Measurements from ENCODE around the gene SERGEF.

Gene SERGEF

GRCh38 chr11:17950644-17951043, 62.2 kb downstream of the SERGEF start:
- no peak for ATAC-seq

DNA sequence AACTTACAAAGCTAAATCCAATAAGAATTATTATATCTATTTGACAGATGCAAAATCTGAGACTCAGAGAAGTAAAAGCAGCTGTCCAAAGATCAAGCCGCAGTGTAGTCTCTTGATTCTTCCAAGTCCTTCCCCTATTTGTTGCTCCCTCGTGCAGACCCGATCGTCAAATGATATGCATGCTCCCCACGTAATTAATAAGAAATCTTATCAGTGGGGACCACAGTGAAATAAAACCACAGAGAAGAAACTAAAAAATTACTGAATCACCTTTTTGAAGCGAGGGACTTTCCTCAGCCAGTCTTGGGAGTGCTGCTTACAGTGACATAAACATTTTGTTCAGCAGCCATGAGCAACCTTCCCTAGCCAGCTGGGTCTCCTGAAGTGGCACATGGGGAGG, 64.6 kb downstream of the SERGEF start:
- ATAC-seq, result no peak

DNA sequence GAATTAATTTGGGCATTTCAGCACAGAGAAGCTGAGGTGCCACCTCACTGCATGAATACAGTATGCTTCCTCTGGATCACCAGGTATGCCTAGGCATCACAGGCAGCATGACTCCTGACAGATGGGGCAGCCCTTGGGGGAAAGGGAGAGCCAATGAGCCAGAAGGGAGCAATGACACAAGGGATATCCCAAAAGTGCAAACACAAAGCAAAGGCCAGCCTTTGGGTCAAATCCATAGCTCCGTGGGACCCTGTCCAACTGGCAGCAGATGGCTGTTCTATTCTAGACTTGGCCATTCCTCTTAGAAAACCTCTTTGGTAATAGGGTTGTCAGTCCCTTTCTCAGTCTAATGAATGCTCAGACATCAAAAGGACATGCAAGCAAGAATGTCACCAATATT, 73.3 kb downstream of the SERGEF start:
- ATAC-seq, result no peak

DNA sequence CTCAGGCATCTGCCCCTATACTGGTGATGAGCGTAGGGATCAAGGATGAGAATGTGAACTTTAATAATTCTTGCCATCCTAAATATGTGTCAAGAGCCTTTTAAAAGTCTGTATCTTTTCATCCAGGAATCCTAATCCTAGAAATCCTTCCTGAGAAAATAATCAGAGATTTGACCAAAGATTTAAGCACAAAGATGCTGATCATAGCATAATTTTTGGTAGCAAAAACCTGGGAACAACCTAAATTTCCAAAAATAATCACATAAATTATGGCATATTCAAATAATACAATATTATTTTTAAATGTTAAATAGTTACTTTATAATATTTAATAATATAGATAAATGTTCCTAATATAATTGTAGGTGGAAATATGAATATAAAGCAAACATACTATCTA, 76.1 kb downstream of the SERGEF start:
- no peak for ATAC-seq

DNA sequence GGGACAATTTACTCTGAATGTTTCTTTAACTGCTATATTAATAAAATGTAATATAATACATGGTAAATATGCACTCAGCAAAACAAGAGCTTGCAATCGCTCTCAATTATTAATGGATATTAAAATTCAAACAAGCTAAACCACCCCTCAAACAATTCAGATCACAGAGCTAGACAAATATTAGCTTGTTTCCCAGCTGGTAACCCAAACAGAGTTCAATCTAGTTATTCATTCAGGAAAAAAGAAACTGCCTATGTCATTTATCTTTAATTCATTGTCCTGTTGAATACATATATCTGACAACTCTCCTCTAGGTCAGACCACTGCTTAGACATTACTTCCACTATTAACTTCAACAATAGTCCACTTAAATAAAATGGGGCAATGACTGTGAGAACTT, 78.7 kb downstream of the SERGEF start:
- no peak for ATAC-seq

- no peak for ATAC-seq
Measured at GRCh38 chr11:17933708-17934107, 79.1 kb downstream of the SERGEF start.

- ATAC-seq, result no peak
Measured at GRCh38 chr11:17932472-17932871, 80.4 kb downstream of the SERGEF start.

DNA sequence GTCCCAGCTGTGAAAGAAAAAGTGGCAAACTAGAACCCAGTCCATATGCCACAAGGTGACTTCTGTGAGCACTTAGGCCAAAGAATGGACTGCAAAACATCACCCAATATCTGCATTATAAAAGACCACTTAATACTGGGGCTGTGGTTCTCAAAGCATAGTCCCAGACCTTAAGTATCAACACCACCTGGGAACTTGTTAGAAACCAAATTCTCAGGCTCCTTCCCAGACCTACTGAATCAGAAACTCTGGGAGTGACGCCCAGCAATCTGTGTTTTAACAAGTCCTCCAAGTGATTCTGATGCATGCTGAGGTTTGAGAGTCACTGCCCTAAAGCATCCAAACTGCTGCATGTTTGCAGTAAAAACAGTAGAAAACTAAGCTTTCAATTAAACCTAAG, 81.3 kb downstream of the SERGEF start:
- no peak for ATAC-seq

DNA sequence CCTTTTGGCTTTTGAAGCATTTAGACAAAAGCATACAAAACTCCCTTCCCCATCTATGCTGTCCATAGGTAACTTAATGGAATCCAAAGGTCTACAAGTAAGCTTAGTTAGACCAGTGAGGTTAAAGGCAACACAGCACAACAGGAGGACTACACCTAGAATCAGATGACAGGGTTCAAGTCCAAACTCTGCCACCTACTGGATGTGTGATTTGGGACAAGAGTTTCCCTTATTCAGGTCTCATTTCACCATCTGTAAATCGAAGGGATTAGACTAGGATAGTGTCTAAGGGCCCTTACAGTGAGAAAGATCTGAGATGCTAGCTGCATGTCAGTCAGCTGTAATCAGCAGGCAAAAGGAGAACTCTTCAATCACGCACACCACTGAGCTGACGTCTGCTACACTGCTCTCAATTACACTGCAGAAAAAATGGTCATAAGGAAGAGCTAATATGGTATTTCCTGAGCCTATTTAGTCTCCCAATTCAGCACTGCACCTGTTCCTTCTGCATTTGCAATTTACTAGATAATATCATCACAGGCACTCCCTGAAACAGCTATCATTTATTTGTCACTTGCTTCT, 82.2 kb downstream of the SERGEF start:
- ATAC-seq, result no peak

DNA sequence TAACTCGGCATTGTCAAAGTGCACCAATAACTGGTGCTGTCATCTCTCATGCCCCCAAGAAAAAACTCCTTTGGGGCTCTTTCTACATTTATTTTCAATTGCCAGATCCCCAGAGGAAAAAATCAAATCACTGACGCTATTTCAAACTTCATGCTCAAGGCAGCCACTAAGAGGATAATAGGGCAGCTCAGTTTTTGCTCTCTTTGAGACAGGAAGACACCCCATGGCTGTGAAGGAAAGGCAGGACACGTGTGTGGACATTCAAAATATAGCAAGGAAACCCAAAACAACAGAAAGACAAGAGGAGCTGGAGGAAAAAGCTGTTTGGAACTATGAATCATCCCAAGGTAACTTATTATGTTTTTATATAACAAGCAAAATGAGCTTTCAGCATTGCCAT, 83.7 kb downstream of the SERGEF start:
- ATAC-seq, result no peak

DNA sequence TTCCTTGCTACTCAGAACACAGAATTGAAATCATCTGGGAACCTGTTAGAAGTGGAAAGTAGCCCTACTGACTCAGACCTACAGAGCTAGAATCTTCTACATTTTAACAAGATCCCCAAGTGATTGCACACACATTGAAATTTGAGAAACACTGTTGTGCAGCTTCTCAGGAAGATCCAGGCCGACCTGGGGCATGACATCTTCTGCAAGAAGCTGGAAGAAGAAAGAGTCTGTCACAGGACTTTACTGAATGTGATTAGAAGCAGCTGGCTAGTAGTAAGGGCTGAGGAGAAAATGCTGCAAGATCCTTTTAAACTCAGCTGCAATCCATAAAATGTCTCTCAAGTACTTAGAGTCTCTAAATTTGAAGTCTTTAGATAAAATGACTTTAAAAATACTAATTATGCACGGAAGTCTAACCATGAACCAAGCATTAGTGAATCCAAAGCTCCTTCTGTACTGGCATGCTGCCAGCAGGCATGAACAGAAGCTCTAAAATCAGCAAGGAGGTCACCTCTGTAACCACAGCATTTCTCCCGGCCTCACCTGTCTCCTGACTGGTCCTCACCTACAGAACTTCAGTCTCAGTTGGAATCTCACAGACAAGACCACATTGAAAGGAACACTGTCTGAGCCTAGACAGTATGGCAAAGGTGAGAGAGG, 85.0 kb downstream of the SERGEF start:
- no peak for ATAC-seq

DNA sequence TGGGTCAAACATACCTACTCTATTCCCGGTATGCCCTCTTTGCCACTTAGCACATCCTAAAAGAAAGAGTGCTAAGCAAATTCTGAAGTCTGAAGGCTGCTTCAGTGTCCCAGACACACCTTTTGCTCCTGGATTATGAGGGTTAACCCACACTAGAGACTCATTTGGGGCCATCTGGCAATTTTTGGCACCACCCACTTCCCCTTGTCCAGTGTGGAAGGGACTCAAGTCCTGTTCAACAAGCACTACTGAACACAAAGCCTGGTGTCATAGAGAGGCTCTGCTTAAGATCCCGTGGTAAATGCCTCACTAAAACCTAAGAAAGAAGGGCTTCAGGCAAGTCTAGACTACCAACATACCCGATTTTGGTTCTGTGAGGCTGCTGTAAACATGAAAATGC, 85.8 kb downstream of the SERGEF start:
- ATAC-seq, result no peak

DNA sequence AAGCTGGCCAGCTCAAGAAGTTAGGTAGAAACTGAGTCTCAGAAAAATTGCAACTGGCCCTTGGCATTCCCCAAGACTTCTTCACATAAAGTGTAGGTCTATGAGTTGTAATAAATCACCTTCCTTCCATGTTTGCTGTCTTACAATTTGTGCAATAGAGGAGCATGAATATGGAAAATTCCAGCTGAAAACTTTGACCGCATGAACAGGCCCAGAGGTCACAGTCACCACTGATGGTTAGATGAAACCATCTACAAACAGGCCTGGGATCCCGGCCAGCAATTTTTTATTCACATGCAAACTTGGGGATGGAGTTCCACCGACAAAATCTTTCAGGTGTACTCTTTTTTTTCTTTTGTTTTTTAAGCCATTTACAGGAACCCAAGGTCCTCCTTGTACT, 88.1 kb downstream of the SERGEF start:
- ATAC-seq, result no peak

- no peak for ATAC-seq
Measured at GRCh38 chr11:17923217-17923616, 89.6 kb downstream of the SERGEF start.

GRCh38 chr11:17922416-17922788, 90.4 kb downstream of the SERGEF start:
- no peak for ATAC-seq

DNA sequence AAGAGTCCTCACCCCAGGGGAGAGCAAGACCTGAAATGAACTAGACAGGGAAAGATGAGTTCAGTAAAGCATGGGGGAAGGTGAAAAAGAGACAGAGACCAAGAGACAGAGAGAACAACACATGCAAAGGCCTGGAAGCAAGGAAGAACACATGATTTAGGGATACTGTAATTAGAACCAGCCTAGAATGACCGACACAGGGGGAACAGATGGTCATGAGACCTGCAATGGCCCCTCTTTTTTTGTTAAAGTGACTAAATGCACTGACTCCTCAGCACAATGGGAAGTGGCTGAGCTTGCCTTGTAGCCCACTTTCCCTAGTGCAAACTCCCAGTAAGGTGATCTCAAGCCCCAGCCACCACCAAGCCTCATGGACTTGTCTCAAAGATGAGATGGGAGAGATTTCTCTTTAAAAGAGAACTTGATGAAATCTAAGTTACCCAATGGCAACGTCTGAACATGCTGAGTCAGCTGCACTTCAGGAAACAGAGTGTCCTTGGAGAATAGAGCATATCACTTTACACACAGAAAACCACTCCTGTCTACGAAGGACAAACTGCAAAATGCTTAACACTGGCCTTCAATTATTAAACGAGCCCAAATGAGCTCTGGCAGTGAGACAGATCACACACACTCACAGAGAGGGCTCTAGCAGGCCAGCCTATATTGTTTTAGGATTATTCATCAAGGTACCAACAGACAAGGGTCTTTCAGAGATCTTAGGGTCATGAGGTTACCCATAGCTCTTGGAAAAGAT, 91.0 kb downstream of the SERGEF start:
- ATAC-seq, result no peak

- no peak for ATAC-seq
Measured at GRCh38 chr11:17918049-17918605, 94.7 kb downstream of the SERGEF start.

DNA sequence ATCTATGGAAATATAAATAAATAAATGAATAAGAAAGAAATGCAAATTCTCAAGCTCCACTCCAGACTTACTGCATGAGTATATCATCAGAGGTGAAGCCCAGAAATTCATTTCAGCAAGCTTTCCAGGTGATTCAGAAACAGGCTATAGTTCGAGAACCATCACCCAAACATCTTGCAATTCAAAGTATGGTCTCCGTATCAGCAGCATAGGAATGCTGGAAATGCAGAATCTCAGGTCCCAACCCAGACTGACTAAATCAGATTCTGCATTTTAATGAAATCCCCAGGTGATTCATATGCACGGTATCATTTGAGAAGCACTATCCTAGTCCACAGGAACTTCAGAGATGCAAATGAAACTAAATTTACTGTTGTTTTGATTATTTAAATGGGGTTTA, 95.3 kb downstream of the SERGEF start:
- ATAC-seq, result no peak

- no peak for ATAC-seq
Measured at GRCh38 chr11:17915500-17916143, 97.2 kb downstream of the SERGEF start.

DNA sequence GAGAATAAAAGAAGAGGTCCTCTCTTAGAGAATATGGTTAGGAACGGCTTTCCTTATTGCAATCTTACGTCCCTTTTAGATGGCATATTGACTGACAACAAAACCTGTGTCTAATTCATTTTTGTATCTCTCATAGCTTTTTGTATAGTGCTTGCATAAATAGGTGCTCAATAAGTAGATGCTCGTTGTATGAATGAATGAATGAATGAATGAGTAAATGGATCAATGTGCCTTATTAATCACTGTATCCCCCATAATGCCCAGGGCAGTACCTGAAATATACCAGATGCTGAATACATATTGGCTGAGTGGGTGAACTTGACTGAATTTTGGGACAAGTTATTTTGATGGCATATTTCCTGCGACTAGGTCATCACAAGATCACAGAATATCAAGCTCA, 97.9 kb downstream of the SERGEF start:
- ATAC-seq, result no peak

- no peak for ATAC-seq
Measured at GRCh38 chr11:17907046-17907445, 105.8 kb downstream of the SERGEF start.

- no peak for ATAC-seq
Measured at GRCh38 chr11:17906436-17906835, 106.4 kb downstream of the SERGEF start.

DNA sequence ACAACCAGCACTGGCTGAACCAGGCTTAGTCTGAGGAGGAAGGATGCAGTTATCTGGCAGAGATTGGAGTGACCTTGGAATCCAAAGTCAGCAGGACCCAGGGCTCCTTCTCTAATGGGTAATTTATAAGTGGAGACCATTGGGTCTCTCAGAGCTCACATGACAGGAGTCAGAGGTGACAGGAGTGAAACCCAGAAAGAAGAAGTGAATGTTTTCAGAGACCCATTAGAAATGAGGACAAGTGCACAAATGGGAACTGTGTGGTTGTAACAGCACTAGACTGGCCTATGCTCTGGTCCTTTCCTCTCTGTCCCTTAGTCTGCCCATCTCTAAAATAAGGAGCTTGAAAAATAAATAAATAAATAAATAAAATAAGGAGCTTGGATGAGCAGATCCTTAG, 107.4 kb downstream of the SERGEF start:
- no peak for ATAC-seq

- no peak for ATAC-seq
Measured at GRCh38 chr11:17901481-17901880, 111.4 kb downstream of the SERGEF start.

All from activated CD4-positive, CD25-positive, alpha-beta regulatory T cell treated with anti-CD3 and anti-CD28 coated beads, Interleukin-2, amount 50 U/mL, for 24 hours (primary cell).